Stimulated activated CD4-positive, alpha-beta T cell treated with anti-CD3 and anti-CD28 coated beads, Interleukin-4, amount 100 ng/mL, for 1 hour (primary cell): Measurements from ENCODE around the gene SMARCB1.
A peak's percentile ranks its signal among the peaks of the same experiment; 100 is the strongest.
"Not testable (repeated sequence)": the region's sequence is repeated elsewhere in the genome, so short reads cannot be mapped to it uniquely, and the experiment has no call there.

Source experiments
- DNase-seq: peaks from one replicate; pipeline ENCODE4 v3.0.0-alpha.2; 2020

SMARCB1 gene

DNA sequence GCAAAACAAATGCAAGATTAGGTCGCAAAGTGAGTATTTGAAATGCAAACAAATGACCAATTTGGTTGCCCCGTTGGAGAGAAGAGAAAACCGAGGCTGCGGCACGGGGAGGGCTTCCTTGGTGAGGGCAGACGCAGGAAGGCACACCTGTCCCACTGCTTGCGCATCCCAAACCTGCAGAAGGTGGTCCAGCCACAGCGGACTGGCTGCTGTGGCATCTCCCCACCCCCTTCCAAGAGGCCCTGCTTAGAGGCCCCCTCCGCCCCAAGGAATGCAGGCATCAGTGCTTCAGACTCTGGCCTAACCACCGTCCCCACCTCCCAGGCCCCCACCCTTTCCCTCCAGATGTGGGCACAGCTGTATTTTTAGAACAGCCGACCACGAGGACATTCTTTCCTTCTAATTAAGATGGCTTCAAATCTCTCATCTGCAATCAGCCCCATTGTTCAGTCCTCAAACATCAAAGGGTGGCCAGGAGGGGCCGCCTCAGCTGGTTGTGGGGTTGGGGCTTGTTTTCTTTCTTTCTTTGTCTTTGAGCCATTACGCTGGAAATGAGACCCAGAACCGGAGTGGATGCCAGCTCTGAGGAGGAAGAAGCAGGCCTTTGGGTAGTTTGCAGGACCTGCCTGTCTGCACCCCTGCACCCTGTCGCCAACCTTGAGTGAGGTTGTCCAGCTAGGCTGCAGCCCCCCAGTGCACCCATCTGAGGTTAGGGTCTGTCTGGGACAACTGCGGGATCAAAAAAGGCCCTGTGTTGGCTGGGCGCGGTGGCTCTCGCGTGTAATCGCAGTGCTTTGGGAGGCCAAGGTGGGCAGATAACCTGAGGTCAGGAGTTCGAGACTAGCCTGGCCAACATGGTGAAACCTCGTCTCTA, 61.5 kb downstream of the SMARCB1 start:
- DNase-seq: no peak

- DNase-seq: peak; percentile 89
Measured at GRCh38 chr22:23849009-23850006, 62.5 kb downstream of the SMARCB1 start.

GRCh38 chr22:23850136-23850611, 63.4 kb downstream of the SMARCB1 start:
- DNase-seq: no peak

- no peak for DNase-seq
Measured at GRCh38 chr22:23856721-23857605, 70.2 kb downstream of the SMARCB1 start.

DNA sequence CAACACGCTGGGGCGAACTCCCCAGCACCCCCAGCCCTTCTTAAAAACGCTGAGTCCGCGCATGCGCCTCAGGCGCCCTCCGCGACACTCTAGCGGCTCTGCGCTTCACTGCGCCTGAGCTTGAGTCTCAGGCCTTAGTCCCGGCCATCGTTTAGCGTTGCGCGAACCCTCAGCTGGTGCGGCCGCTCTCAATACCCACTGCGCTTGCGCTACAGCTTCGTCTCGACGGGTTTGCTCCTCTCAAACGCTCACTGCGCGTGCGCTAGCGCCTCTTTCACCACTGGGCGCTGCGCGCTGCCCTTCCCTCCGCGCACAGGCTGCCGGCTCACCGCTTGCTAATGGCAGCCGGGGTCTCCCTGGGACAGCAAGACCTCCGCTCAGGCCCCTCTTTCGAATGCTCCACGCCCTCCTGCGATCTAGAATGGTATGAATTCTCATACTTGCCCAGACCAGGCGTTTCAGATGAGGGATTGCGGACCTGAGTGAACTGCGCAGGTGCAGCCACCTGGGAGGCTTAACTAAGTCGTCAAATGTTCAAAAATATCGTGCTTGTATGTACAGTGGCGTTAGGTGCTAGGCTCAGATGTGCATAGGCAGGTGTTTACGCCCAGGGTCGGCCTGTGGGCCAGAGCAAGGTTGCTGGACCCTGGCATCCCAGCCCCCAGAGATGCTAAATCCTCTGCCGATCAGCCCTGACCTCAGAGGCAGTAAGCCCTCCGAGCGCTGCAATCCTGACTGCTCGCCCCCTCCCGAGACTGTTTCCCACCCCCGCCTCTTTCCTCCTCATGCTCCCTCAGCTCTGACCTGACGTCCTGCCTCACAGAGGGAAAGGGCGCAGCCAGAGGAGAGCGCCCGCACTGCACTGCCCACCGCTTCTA, 71.1 kb downstream of the SMARCB1 start, which contains the start of gene SLC2A11:
Gene SLC2A11, plus strand, starts transcription at position 270 of the 878 bp plus-strand sequence. Its CDS starts 125 bp downstream, at position 395.
- DNase-seq: peak; percentile 94

DNA sequence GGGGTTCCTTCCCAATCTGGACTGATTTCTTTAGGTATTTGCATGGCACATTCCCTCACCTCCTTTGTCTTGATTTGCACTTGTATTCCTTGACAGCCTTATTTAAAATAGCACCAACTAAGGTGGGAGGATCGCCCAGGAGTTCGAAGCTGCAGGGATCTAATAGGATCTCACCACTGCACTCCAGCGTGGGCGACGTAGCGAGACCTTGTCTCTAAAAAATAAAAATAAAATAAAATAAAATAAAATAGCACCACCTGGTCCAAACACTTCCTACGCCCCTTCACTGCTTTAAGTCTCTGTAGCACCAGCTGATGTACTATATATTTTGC, 71.7 kb downstream of the SMARCB1 start:
- DNase-seq: no peak

DNA sequence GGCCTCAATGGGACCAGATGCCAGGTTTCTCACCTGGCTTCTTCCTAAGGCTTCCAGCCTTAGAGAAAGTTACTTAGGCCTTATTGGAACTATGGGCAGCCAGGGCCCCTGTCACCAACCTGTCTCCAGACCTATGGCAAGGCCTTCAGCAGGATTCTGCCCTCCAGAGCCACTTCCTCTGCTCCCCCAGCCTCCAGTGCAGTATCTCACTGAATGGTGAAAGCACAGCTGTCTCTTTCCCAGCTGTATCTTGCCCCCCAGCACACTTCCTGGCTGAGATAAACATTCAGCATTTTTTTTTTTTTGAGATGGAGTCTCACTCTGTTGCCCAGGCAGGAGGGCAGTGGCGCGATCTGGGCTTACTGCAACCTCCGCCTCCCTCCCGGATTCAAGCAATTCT, 72.4 kb downstream of the SMARCB1 start:
- no peak for DNase-seq

DNA sequence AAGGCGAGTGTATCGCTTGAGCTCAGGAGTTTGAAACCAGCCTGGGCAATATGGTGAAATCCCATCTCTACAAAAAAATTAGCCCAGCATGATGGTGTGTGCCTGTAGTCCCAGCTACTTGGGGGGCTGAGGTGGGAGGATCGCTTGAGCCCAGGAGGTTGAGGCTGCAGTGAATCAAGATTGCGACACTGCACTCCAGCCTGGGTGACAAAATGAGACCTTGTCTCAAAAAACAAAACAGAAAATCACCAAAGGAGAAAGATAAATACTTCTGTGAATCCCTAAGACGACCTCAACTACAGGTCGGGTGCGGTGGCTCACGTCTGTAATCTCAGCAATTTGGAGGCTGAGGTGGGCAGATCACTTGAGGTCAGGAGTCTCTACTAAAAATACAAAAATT, 73.4 kb downstream of the SMARCB1 start:
- DNase-seq: not testable (repeated sequence)

- no peak for DNase-seq
Measured at GRCh38 chr22:23862103-23862502, 75.3 kb downstream of the SMARCB1 start.

GRCh38 chr22:23864499-23865154, 77.9 kb downstream of the SMARCB1 start:
- DNase-seq: not testable (repeated sequence)

GRCh38 chr22:23868580-23868979, 81.8 kb downstream of the SMARCB1 start:
- no peak for DNase-seq

- DNase-seq: no peak
Measured at GRCh38 chr22:23874871-23875270, 88.1 kb downstream of the SMARCB1 start.

DNA sequence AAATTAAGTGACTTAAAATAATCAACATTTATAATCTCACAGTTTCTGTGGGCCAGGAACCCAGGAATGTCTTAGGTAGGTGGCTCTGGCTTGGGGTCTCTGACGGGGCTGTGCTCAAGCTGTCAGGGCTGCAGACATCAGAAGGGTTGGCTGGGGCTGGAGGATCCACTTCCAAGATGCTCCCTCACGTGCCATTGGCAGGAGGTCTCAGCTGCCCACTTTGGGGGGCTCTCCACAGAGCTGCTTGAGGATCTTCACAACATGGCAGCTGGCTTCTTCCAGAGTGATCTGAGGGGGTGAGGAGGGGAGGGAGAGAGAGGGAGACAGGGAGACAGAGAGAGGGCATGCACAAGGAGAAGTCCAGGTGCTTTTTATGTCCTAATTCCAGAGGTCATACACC, 89.0 kb downstream of the SMARCB1 start:
- DNase-seq: no peak

DNA sequence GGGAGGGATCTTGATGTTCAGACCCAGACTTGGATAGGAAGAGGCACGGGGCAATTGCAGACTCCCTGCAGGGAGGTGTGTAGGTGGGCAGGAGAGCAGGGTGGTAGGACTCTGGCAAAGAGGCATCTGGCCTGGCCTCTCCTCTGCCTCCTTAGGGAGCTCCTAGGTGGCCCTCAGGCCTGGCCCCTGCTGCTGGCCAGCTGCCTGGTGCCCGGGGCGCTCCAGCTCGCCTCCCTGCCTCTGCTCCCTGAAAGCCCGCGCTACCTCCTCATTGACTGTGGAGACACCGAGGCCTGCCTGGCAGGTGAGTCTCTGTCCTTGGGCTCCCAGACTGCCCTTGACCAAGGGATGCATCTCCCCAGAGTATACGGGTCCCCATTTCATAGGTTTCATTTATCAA, 90.8 kb downstream of the SMARCB1 start:
- no peak for DNase-seq

- DNase-seq: no peak
Measured at GRCh38 chr22:23878219-23878618, 91.5 kb downstream of the SMARCB1 start.

DNA sequence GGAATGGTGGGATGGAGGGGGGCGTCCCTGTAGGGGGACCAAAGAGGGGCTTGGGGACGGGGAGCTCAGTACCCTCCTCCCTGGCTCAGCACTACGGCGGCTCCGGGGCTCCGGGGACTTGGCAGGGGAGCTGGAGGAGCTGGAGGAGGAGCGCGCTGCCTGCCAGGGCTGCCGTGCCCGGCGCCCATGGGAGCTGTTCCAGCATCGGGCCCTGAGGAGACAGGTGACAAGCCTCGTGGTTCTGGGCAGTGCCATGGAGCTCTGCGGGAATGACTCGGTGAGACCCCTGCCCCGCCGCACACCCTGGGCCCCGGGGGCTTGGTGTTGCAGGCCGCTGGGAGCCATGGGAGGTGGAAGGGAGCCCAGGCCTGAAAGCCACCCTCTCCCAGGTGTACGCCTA, 95.6 kb downstream of the SMARCB1 start:
- DNase-seq: no peak

GRCh38 chr22:23883658-23884057, 96.9 kb downstream of the SMARCB1 start:
- DNase-seq: no peak

GRCh38 chr22:23884140-23884539, 97.4 kb downstream of the SMARCB1 start:
- no peak for DNase-seq
